Measurements from ENCODE around the gene SAA1. TPM values are rescaled to one million over a fixed set of nuclear protein-coding genes. Genes with fewer than 3 reads are reported as not detected.

The SAA1 gene
- total RNA-seq, 2 donors from 2014 or later, result 64.1 TPM; not detected in 1

- H3K27me3 ChIP-seq (replicated peaks; ENCODE audit: insufficient read depth), result no peaks in the 10 kb centered on the region
- 81% methylated on average over 5 of the region's 5 CpGs for WGBS
- DNase-seq (ENCODE audit: low spot score), result no peak
- intact Hi-C loops (cut with DNase I), result no loop called here
- no peak overlapping the region for H3K4me3 ChIP-seq
- TF ChIP-seq POLR2A (IDR thresholded peaks at IDR 0.05) (no peak), POLR2AphosphoS5 (IDR thresholded peaks at IDR 0.05) (no peak), CTCF (IDR thresholded peaks at IDR 0.05) (no peak)
- no peaks in the 10 kb centered on the region for H3K9me3 ChIP-seq
- no peaks in the 10 kb centered on the region for H3K4me1 ChIP-seq (replicated peaks)
- no peaks in the 10 kb centered on the region for H3K36me3 ChIP-seq
- no peak overlapping the region for H3K27ac ChIP-seq
These were observed 11.7 kb downstream of the SAA1 start for GRCh38 chr11:18277565-18278271.

- H3K9me3 ChIP-seq, result no peaks in the 10 kb centered on the region
- intact Hi-C loops (cut with DNase I), result no loop called here
- H3K4me3 ChIP-seq, result no peak overlapping the region
- no peak for DNase-seq (ENCODE audit: low spot score)
- no peaks in the 10 kb centered on the region for H3K36me3 ChIP-seq
- H3K27ac ChIP-seq, result no peak overlapping the region
- WGBS, result 85% methylated on average over 4 of the region's 4 CpGs
- no peaks in the 10 kb centered on the region for H3K27me3 ChIP-seq (replicated peaks; ENCODE audit: insufficient read depth)
- no peaks in the 10 kb centered on the region for H3K4me1 ChIP-seq (replicated peaks)
- TF ChIP-seq POLR2A (IDR thresholded peaks at IDR 0.05) (no peak), POLR2AphosphoS5 (IDR thresholded peaks at IDR 0.05) (no peak), CTCF (IDR thresholded peaks at IDR 0.05) (no peak)
These were observed 14.5 kb downstream of the SAA1 start for GRCh38 chr11:18280438-18281045.

- 87% methylated on average over 2 of the region's 2 CpGs for WGBS
- Histone ChIP-seq H3K27ac (no peak overlapping the region), H3K4me1 (replicated peaks) (no peaks in the 10 kb centered on the region), H3K36me3 (no peaks in the 10 kb centered on the region), H3K27me3 (replicated peaks; ENCODE audit: insufficient read depth) (no peaks in the 10 kb centered on the region), H3K4me3 (no peak overlapping the region), H3K9me3 (no peaks in the 10 kb centered on the region)
- TF ChIP-seq POLR2A (IDR thresholded peaks at IDR 0.05), result no peak
- no peak for TF ChIP-seq CTCF (IDR thresholded peaks at IDR 0.05)
- TF ChIP-seq POLR2AphosphoS5 (IDR thresholded peaks at IDR 0.05), result no peak
- intact Hi-C loops (cut with DNase I), result no loop called here
- DNase-seq (ENCODE audit: low spot score), result no peak
These were observed 16.6 kb downstream of the SAA1 start for GRCh38 chr11:18282626-18283025.

GRCh38 chr11:18285841-18286240 is 19.8 kb downstream of the SAA1 start:
- Histone ChIP-seq H3K4me3 (no peak overlapping the region), H3K27me3 (replicated peaks; ENCODE audit: insufficient read depth) (no peaks in the 10 kb centered on the region), H3K9me3 (no peaks in the 10 kb centered on the region), H3K27ac (no peak overlapping the region), H3K4me1 (replicated peaks) (no peaks in the 10 kb centered on the region), H3K36me3 (no peaks in the 10 kb centered on the region)
- intact Hi-C loops (cut with DNase I), result no loop called here
- WGBS, result 100% methylated on average over 1 of the region's 1 CpG
- no peak for DNase-seq (ENCODE audit: low spot score)
- TF ChIP-seq POLR2A (IDR thresholded peaks at IDR 0.05) (no peak), POLR2AphosphoS5 (IDR thresholded peaks at IDR 0.05) (no peak), CTCF (IDR thresholded peaks at IDR 0.05) (no peak)

- WGBS, result 94% methylated on average over 4 of the region's 4 CpGs
These were observed 22.8 kb downstream of the SAA1 start for GRCh38 chr11:18288911-18289310.

More at GRCh38 chr11:18288911-18289310, 22.8 kb downstream of the SAA1 start:
- Histone ChIP-seq H3K27ac (no peak overlapping the region), H3K4me3 (no peak overlapping the region), H3K27me3 (replicated peaks; ENCODE audit: insufficient read depth) (no peaks in the 10 kb centered on the region), H3K9me3 (no peaks in the 10 kb centered on the region), H3K36me3 (peaks cover 0 to 5% of the 10 kb centered on the region in 2 donors), H3K4me1 (replicated peaks) (no peaks in the 10 kb centered on the region)
- TF ChIP-seq POLR2AphosphoS5 (IDR thresholded peaks at IDR 0.05) (no peak), POLR2A (IDR thresholded peaks at IDR 0.05) (no peak), CTCF (IDR thresholded peaks at IDR 0.05) (no peak)
- intact Hi-C loops (cut with DNase I), result no loop called here
- DNase-seq (ENCODE audit: low spot score), result no peak

All from prostate gland (tissue), 2 donors.